Activated naive CD4-positive, alpha-beta T cell treated with anti-CD3 and anti-CD28 coated beads for 36 hours (primary cell): ENCODE results near the gene ADSS1. TPM values are rescaled to one million over a fixed set of nuclear protein-coding genes. Genes with fewer than 3 reads are reported as not detected.

Experiments
- CTCF ChIA-PET: fragments of 350-600 bp; sonication (Branson Sonifier 250); formaldehyde crosslinking; loops from one replicate; lab custom pipeline; 2021; ENCODE audit warnings: antibody characterized with exemption; lab: Charles Lee
- DNase-seq: peaks from one replicate; pipeline ENCODE4 v3.0.0-alpha.2; 2020
- H3K27ac Mint-ChIP-seq: one replicate; pipeline ENCODE4 v1.8.0; 2021; ENCODE audit warnings: mild to moderate bottlenecking, mixed read lengths
- H3K27me3 Mint-ChIP-seq: one replicate; pipeline ENCODE4 v1.8.0; 2021; ENCODE audit warnings: low read depth, mixed read lengths
- H3K36me3 Mint-ChIP-seq: one replicate; pipeline ENCODE4 v1.8.0; 2021; ENCODE audit warnings: low read depth, mixed read lengths
- H3K4me1 Mint-ChIP-seq: one replicate; pipeline ENCODE4 v1.8.0; 2021; ENCODE audit warnings: low read depth, mixed read lengths
- H3K4me3 Mint-ChIP-seq: one replicate; pipeline ENCODE4 v1.8.0; 2021; ENCODE audit warnings: mild to moderate bottlenecking, moderate library complexity, mixed read lengths
- H3K9me3 Mint-ChIP-seq: one replicate; pipeline ENCODE4 v1.8.0; 2021; ENCODE audit warnings: mixed read lengths
- intact Hi-C: fragments of 100-400 bp; cut with micrococcal nuclease; formaldehyde crosslinking; loops from one replicate; pipeline ENCODE4 v1.15.1; 2023
- total RNA-seq, 2 experiments: library from RNA; stranded (reverse); gene quantifications; one replicate each; pipeline ENCODE4 v1.2.3, GENCODE V29; 2021

Gene ADSS1
- total RNA-seq, 2 experiments from 2014 or later = 5.1 to 5.5 TPM

DNA sequence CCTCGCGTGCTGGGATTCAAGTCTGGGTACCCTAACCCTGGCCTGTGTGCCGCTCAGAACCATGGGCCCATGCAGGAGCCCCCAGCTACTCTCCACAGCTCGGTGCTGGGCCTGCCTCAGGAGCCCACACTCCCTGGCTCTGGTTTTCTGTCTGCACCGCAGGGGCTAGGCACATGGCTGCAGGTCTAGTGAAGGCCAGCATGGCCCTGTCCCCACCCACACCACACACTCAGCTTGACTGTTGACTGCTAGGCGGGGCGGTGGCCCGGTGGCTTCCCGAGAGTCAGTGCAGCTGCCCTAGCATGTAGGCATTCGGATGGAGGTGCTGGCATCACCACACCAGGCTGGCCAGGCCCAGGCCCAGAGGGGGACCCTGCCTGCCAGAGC is 26.7 kb upstream of the ADSS1 start:
- intact Hi-C loops = no loop called here
- Mint-ChIP-seq H3K36me3 (no peaks in the 10 kb centered on the region), H3K4me1 (peaks cover 33% of the 10 kb centered on the region), H3K4me3 (no peak overlapping the region), H3K27me3 (no peaks in the 10 kb centered on the region), H3K27ac (no peak overlapping the region), H3K9me3 (no peaks in the 10 kb centered on the region)
- DNase-seq = no peak
- CTCF ChIA-PET = interaction anchor here (0.6 to 1.4 kb wide), 4 partner anchors 13 to 115 kb away, joined by 3 to 6 read pairs (median 4); no protein-coding TSS in a partner anchor

DNA sequence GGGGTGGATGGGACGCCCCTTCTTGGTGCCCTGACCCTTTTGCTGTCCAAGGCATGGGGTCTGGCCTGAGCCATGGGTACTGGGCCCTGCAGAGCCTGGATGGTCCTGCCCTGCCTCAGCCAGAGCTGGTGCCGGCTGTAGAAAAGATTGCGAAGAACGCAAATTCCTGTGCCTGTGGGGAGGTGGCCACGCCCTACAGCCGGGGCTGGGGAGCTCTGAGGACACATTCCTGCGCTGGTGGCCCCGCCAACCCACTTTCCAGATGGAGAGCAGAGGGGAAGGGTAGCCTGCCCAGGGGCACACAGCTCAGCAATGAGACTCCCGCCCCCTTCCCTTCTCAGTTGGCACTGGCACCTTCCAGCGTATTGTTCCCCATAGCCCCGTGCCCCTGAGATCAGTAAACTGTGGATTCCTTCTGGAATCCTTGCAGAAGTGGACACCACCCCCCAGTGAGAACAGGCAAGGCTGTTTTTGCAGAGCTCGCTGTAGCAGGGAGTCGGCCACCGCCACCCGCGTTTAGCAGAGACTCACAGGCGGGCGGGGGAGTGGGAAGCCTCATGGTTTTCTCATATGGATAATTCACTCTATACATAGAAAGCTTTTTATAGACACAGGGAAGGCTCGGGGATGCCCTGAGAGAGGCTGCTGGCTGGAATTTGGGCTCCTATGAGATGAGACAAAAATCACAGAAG is 26.0 kb upstream of the ADSS1 start:
- H3K4me1 Mint-ChIP-seq = peaks cover 29% of the 10 kb centered on the region
- H3K36me3 Mint-ChIP-seq = no peaks in the 10 kb centered on the region
- H3K27me3 Mint-ChIP-seq = no peaks in the 10 kb centered on the region
- H3K9me3 Mint-ChIP-seq = no peaks in the 10 kb centered on the region
- no peak for DNase-seq
- intact Hi-C loops = no loop called here
- CTCF ChIA-PET = interaction anchor here (0.6 to 1.4 kb wide), 4 partner anchors 12 to 114 kb away, joined by 3 to 6 read pairs (median 4); no protein-coding TSS in a partner anchor
- no peak overlapping the region for H3K27ac Mint-ChIP-seq
- H3K4me3 Mint-ChIP-seq = no peak overlapping the region

DNA sequence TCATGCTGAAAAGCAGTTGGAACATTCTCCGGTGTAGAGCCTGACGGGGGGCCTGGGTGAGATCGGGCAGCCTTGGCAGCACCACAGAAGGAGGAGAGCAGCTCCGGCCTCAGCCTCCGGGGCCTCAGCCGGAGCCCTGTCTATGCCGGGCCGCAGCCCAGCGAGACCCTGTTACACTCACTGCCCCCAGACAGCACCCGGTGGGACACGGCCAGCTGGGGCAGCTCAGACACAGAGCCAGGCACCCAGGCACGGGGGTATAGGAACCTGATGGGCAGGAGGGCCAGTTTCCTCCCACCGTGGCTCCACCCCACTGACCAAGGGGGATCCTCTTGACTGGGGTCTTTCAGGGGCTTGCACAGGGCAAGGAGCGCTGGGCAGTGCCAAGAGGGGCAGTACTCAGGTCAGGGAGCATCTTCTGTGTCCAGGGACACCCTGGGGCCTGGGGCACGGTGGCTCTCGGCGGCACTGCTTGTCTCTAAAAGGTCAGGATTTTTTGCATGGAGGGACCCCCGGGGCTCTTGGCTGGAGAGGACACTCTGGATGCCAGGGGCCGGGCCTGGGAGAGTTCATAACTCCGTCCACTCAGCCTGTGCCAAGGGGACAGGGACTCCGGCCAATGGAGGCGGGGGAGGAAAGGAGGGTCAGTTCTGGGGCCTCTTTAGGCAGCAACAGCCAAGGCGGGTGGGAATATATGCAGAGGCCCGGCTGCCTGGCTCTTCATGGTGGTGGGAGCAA is 25.2 kb upstream of the ADSS1 start:
- Mint-ChIP-seq H3K27me3 (no peaks in the 10 kb centered on the region), H3K4me3 (no peak overlapping the region), H3K27ac (no peak overlapping the region), H3K36me3 (peaks cover under 1% of the 10 kb centered on the region), H3K9me3 (no peaks in the 10 kb centered on the region), H3K4me1 (peaks cover 25% of the 10 kb centered on the region)
- no peak for DNase-seq
- intact Hi-C loops = no loop called here
- CTCF ChIA-PET = interaction anchor here (1.4 kb wide), 1 partner anchor 43 kb away, joined by 4 read pairs; no protein-coding TSS in a partner anchor

DNA sequence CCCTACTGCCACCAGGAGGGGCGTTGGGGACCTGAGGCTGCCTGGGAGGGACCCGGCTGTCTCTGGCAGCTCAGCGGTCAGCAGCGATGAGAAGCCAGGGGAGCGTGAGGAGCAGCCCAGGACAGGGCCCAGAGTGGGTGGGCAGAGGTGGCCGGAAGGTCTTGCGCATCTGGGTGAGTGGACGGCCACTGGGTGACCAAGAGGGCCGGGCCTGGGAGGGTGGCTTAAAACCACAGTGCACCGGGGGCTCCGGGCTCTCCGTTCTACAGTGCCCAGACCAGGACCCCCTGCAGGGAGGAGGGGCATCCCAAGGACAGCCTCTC is 24.6 kb upstream of the ADSS1 start:
- Mint-ChIP-seq H3K4me1 (peaks cover 21% of the 10 kb centered on the region), H3K36me3 (peaks cover 4% of the 10 kb centered on the region), H3K9me3 (no peaks in the 10 kb centered on the region), H3K27ac (no peak overlapping the region), H3K27me3 (no peaks in the 10 kb centered on the region), H3K4me3 (no peak overlapping the region)
- CTCF ChIA-PET = no interaction called here
- no peak for DNase-seq
- intact Hi-C loops = no loop called here

DNA sequence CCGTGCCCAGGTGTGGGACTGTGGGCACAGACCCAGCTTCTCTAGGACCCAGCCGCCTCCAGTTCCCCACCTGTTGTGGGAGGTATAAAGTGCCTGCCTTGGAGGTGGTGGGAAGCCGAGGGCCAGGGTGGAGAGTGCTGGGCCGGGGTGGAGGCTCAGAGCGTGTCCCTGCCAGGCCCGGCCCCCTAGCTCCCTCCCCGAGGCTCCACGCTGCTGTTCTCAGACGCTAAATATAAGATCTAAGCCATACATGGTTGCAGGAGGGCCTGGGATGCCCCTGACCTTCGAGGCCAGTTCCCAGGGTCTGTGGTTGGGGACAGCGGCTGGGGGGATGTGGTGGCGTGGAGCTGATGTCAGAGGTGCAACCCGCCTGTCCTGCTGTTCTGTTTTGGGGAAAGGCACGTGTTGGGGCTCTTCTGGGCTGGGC is 23.8 kb upstream of the ADSS1 start:
- Mint-ChIP-seq H3K27me3 (no peaks in the 10 kb centered on the region), H3K4me1 (peaks cover 13% of the 10 kb centered on the region), H3K27ac (no peak overlapping the region), H3K4me3 (no peak overlapping the region), H3K9me3 (no peaks in the 10 kb centered on the region), H3K36me3 (peaks cover 4% of the 10 kb centered on the region)
- no peak for DNase-seq
- intact Hi-C loops = no loop called here
- CTCF ChIA-PET = no interaction called here

DNA sequence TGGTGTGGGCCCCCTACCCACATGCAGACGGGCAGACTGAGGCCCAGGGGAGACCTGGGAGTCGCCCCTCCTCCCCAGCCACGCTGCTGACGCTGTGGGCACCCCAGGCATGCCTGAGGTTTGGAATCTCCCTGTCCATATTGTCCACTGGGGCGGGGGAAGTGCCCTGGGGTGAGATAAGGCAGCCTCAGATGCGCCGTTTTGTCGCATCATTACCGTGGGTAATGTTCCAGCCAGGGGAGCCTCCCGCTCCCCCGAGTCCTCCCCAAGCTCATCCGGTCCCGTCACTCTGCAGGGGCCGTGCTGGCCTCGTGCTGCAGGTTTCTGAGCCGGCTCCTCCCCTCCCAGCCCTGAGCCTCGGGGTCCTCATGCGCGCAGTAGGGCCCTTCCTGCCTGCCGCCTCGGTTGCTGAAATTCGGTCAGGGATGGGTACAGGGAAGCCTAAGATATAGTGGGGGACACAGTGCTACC is 23.2 kb upstream of the ADSS1 start:
- peaks cover 4% of the 10 kb centered on the region for H3K36me3 Mint-ChIP-seq
- no peak overlapping the region for H3K27ac Mint-ChIP-seq
- DNase-seq = no peak

DNA sequence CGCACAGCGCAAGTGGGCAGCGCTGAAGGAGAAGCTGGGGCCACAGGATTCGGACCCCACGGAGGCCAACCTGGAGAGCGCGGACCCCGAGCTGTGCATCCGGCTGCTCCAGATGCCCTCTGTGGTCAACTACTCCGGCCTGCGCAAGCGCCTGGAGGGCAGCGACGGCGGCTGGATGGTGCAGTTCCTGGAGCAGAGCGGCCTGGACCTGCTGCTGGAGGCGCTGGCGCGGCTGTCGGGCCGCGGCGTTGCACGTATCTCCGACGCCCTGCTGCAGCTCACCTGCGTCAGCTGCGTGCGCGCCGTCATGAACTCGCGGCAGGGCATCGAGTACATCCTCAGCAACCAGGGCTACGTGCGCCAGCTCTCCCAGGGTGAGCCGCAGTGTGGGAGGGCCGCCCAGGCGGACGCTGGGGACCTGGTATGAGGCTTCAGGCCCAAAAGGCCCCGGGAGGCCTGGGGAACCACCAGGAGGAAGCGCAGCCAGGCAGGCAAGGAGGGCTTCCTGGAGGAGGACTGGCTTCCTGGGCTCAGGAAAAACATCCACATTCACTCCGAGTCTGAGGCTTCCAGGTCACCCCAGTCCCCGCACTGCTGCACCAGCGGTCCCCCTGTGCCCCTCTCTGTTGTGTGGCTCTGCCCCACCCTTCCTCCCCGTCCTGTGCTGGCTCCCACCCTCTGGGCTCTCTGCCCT is 22.5 kb upstream of the ADSS1 start:
- no peaks in the 10 kb centered on the region for H3K9me3 Mint-ChIP-seq
- H3K4me3 Mint-ChIP-seq = no peak overlapping the region
- no peaks in the 10 kb centered on the region for H3K27me3 Mint-ChIP-seq
- intact Hi-C loops = no loop called here
- no peak overlapping the region for H3K27ac Mint-ChIP-seq
- H3K36me3 Mint-ChIP-seq = peaks cover 4% of the 10 kb centered on the region
- H3K4me1 Mint-ChIP-seq = peaks cover 2% of the 10 kb centered on the region
- no peak for DNase-seq
- CTCF ChIA-PET = no interaction called here

More for the DNA sequence above, 23.2 kb upstream of the ADSS1 start:
- Mint-ChIP-seq H3K4me3 (no peak overlapping the region), H3K4me1 (peaks cover 8% of the 10 kb centered on the region), H3K9me3 (no peaks in the 10 kb centered on the region), H3K27me3 (no peaks in the 10 kb centered on the region)
- CTCF ChIA-PET = no interaction called here
- intact Hi-C loops = no loop called here

DNA sequence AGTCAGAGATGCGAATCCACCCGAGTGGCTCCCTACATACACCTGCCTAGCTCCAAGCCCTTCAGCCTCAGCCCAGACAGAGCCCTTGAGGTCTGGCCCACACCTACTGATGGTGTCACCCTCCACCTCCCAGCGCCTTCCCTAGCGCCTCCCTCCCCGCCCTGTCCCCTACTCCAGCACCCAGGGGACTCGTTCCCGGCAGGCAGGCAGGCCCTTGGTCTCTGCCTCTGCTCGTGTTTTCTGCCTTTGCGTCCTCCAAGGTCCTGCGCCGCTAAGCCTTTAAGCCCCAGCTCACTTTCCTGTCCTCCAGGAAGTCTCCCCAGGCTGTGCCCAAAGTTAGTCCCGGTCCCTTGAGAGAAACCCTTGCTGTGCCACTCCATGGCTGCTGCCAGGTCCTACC is 21.9 kb upstream of the ADSS1 start:
- CTCF ChIA-PET = no interaction called here
- Mint-ChIP-seq H3K27me3 (no peaks in the 10 kb centered on the region), H3K4me3 (no peak overlapping the region), H3K36me3 (peaks cover 4% of the 10 kb centered on the region), H3K27ac (no peak overlapping the region), H3K9me3 (no peaks in the 10 kb centered on the region), H3K4me1 (peaks cover 2% of the 10 kb centered on the region)
- DNase-seq = no peak
- intact Hi-C loops = no loop called here

DNA sequence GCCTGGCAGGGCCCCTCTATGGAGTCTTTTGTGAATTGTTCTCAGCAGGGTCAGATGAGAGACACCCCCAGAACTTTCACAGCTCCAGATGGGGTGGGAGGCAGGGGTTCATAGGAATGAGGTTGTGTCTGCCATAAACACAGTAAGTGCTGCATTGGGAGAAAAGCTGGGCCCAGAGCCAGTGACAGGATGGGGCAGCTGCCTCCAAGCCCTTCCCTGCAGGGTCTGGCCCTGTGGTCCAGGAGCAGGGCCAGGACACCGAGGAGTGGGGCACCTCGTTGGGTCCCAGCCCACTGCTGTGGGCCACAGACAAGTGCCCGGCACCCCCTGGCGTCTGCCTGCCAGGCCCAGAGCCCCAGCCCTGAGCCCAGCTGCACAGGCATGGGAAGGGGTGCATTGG is 21.4 kb upstream of the ADSS1 start:
- no peaks in the 10 kb centered on the region for H3K27me3 Mint-ChIP-seq
- CTCF ChIA-PET = no interaction called here
- no peak for DNase-seq
- intact Hi-C loops = no loop called here
- no peaks in the 10 kb centered on the region for H3K9me3 Mint-ChIP-seq
- H3K4me3 Mint-ChIP-seq = no peak overlapping the region
- no peak overlapping the region for H3K27ac Mint-ChIP-seq
- H3K36me3 Mint-ChIP-seq = peaks cover 4% of the 10 kb centered on the region
- no peaks in the 10 kb centered on the region for H3K4me1 Mint-ChIP-seq

DNA sequence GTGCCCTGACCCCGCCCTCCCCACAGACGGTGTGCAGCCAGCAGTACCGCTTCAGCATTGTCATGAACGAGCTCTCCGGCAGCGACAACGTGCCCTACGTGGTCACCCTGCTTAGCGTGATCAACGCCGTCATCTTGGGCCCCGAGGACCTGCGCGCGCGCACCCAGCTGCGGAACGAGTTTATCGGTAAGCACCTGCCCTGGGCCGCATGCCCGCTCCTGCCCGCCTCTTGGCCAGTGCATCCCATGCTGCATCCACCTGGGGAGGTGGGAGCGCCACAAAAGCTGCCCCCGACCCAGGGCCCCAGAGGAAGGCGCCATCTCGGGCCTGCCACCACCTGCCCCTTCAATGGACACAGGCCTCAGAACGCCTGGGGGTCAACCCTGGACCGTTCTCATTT is 20.8 kb upstream of the ADSS1 start:
- Mint-ChIP-seq H3K9me3 (no peaks in the 10 kb centered on the region), H3K27me3 (no peaks in the 10 kb centered on the region), H3K4me1 (no peaks in the 10 kb centered on the region), H3K4me3 (no peak overlapping the region), H3K36me3 (peaks cover 4% of the 10 kb centered on the region), H3K27ac (no peak overlapping the region)
- DNase-seq = no peak
- CTCF ChIA-PET = no interaction called here
- intact Hi-C loops = no loop called here

DNA sequence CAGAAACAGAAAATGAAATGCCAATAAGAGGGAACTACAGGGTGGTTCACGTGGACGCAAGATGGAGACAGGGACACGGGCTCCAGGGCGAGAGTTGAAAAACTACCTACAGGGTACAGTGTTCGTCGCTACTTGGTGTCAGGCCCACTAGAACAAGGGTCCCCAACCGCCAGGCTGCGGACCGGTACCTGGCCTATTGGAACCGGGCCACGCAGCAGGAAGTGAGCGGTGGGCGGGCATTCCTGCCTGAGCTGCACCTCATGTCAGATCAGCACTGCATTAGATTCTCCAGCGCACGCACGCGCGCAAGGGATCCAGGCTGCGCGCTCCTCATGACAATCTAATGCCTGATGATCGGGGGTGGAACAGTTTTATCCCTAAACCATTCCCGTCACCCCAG is 19.8 kb upstream of the ADSS1 start:
- Mint-ChIP-seq H3K36me3 (peaks cover 4% of the 10 kb centered on the region), H3K4me1 (peaks cover 2% of the 10 kb centered on the region), H3K27ac (no peak overlapping the region), H3K9me3 (no peaks in the 10 kb centered on the region), H3K4me3 (no peak overlapping the region), H3K27me3 (no peaks in the 10 kb centered on the region)
- intact Hi-C loops = no loop called here
- DNase-seq = no peak
- CTCF ChIA-PET = no interaction called here

DNA sequence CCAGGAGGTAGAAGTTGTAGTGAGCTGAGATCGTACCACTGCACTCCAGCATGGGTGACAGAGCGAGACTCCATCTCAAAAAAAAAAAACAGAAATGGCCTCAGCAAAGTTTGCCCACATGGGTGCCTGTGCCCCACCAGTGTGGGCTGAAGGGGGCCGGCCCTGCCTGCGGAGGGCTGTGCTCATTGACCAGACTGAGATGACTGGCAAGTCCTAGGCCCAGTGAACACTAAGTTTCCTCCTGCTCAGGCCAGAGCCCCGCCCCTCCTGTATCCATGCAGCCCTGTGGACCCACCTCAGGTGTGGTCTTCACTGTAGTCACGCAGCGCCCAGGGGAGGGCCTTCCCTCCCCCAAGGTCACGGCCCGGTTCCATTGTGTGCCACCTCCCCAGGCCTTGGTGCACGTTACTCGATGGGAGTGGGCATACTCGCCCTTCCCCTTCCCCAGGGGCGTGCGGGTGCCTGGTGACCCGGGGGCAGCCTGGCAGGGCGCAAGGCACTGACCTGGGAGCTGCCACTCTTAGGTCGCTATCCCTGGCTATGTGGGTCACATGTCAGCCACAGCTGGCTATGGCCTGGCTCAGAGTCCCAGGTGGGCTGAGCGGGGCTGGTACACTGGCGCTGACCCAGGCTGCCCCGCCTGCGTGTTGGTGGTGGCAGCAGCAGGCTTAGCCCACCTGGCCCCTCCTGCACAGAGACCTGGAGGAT is 18.5 kb upstream of the ADSS1 start:
- H3K27ac Mint-ChIP-seq = no peak overlapping the region
- H3K27me3 Mint-ChIP-seq = no peaks in the 10 kb centered on the region
- H3K4me3 Mint-ChIP-seq = no peak overlapping the region
- CTCF ChIA-PET = interaction anchor here (0.6 to 1.0 kb wide), 3 partner anchors 39 to 317 kb away, joined by 3 read pairs; no protein-coding TSS in a partner anchor
- H3K9me3 Mint-ChIP-seq = no peaks in the 10 kb centered on the region
- DNase-seq = no peak
- H3K4me1 Mint-ChIP-seq = peaks cover 2% of the 10 kb centered on the region
- intact Hi-C loops = no loop called here
- peaks cover 4% of the 10 kb centered on the region for H3K36me3 Mint-ChIP-seq
